Stimulated activated memory B cell treated with anti-CD40 and anti-IgM and Interleukin-4, amounts not matched to agents 10 μg/mL and 1 μg/mL and 100 μg/mL, for 72 hours (primary cell): ENCODE measurements around the gene TMEM123.

Experiments used
- ATAC-seq: fragments of 150-1000 bp; cut with Tn5 transposase; 2 replicates; pipeline ENCODE4 v1.10.0; 2021
- H3K27ac Mint-ChIP-seq: one replicate; pipeline ENCODE4 v1.8.0; 2022; ENCODE audit warnings: mild to moderate bottlenecking, mixed read lengths
- H3K27me3 Mint-ChIP-seq: one replicate; pipeline ENCODE4 v1.8.0; 2022; ENCODE audit warnings: mixed read lengths
- H3K36me3 Mint-ChIP-seq: one replicate; pipeline ENCODE4 v1.8.0; 2022; ENCODE audit warnings: mixed read lengths
- H3K4me1 Mint-ChIP-seq: one replicate; pipeline ENCODE4 v1.8.0; 2022; ENCODE audit warnings: mixed read lengths
- H3K4me3 Mint-ChIP-seq: one replicate; pipeline ENCODE4 v1.8.0; 2022; ENCODE audit warnings: mild to moderate bottlenecking, moderate library complexity, mixed read lengths
- H3K9me3 Mint-ChIP-seq: one replicate; pipeline ENCODE4 v1.8.0; 2022; ENCODE audit warnings: mixed read lengths

The TMEM123 gene

GRCh38 chr11:102464037-102464436, 11.5 kb upstream of the TMEM123 start:
- no peaks in the 10 kb centered on the region for H3K27me3 Mint-ChIP-seq
- H3K36me3 Mint-ChIP-seq = no peaks in the 10 kb centered on the region
- peaks cover 47% of the 10 kb centered on the region for H3K4me1 Mint-ChIP-seq
- H3K4me3 Mint-ChIP-seq = no peak overlapping the region
- no peaks in the 10 kb centered on the region for H3K9me3 Mint-ChIP-seq
- no peak for ATAC-seq
- no peak overlapping the region for H3K27ac Mint-ChIP-seq

DNA sequence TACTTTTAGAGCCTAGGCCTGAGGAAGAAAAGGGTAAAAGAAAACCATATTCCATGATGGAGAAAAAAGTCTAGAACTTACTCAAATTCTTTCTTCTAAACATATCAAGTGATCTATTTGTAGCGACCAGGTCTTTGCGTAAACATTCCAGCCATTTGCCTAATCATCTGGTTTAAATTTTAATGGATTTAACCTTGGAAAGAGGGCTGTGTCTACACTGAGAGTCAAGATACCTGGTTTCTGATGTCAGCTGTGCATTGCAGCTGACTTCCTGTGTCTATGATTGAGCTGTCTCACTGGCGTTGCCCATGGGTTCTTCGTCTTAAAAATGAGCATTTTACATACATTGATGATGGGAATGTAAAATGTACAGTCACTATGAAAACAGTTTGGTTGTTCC, 10.0 kb upstream of the TMEM123 start:
- H3K27ac Mint-ChIP-seq = no peak overlapping the region
- H3K36me3 Mint-ChIP-seq = no peaks in the 10 kb centered on the region
- H3K4me1 Mint-ChIP-seq = peaks cover 40% of the 10 kb centered on the region
- no peaks in the 10 kb centered on the region for H3K9me3 Mint-ChIP-seq
- H3K4me3 Mint-ChIP-seq = no peak overlapping the region
- no peaks in the 10 kb centered on the region for H3K27me3 Mint-ChIP-seq
- no peak for ATAC-seq

GRCh38 chr11:102459393-102459792, 6.8 kb upstream of the TMEM123 start:
- Mint-ChIP-seq H3K4me3 (no peak overlapping the region), H3K36me3 (no peaks in the 10 kb centered on the region), H3K9me3 (no peaks in the 10 kb centered on the region), H3K27me3 (no peaks in the 10 kb centered on the region), H3K27ac (peak overlapping the region; percentile 13), H3K4me1 (peaks cover 39% of the 10 kb centered on the region)
- peak; percentile 16 for ATAC-seq

GRCh38 chr11:102458548-102458947, 6.0 kb upstream of the TMEM123 start:
- H3K4me1 Mint-ChIP-seq = peaks cover 34% of the 10 kb centered on the region
- ATAC-seq = no peak
- H3K9me3 Mint-ChIP-seq = no peaks in the 10 kb centered on the region
- no peaks in the 10 kb centered on the region for H3K27me3 Mint-ChIP-seq
- no peak overlapping the region for H3K4me3 Mint-ChIP-seq
- no peak overlapping the region for H3K27ac Mint-ChIP-seq
- H3K36me3 Mint-ChIP-seq = no peaks in the 10 kb centered on the region

DNA sequence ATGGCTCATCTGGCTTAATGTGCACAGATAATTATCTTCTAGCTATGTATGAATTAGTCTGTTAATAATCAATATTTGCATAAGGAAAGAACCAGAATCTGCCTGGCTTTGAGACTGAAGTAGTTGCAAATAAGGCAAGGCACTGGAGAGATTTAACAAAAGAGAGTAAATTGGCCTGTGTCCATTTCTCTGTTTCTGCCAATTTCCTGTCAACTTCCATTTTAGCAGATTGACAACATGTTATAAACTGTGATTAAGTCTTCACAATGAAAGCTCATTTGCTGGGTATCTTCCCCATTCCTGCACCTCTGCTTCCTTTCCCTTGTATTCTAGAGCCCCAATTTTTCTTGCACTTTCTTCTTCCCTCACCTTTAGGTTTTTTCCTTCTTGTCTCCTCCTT, 5.3 kb upstream of the TMEM123 start:
- no peak for ATAC-seq
- no peaks in the 10 kb centered on the region for H3K27me3 Mint-ChIP-seq
- peaks cover 39% of the 10 kb centered on the region for H3K4me1 Mint-ChIP-seq
- H3K36me3 Mint-ChIP-seq = no peaks in the 10 kb centered on the region
- H3K27ac Mint-ChIP-seq = no peak overlapping the region
- H3K9me3 Mint-ChIP-seq = no peaks in the 10 kb centered on the region
- no peak overlapping the region for H3K4me3 Mint-ChIP-seq

DNA sequence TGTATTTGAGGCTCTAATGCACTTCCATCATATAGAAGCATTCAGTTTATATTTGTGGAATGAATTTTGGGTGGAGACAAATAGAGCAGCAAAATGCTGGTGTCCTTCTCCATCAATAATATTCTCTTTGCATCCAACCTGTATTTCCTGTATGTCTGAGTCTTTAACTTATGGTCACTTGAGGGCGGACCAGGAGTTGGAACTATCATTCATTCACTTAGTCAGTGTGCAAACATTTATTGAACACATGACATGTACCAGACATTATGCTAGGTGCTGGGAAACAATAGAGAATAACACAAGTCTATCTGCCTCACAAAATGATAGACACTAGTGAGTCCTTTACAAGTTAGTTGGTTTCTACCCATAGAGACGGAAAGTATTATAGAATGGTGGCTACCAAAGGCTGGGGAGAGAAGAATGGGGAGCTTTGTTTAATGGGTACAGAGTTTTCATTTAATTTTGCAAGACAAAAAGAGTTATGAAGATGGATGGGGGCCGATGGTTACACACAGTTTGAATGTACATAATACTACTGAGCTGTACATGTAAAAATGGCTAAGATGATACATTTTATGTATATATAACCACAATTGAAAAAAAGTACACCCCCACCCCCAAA, 4.6 kb upstream of the TMEM123 start:
- peaks cover 42% of the 10 kb centered on the region for H3K4me1 Mint-ChIP-seq
- H3K27me3 Mint-ChIP-seq = no peaks in the 10 kb centered on the region
- no peaks in the 10 kb centered on the region for H3K9me3 Mint-ChIP-seq
- no peak overlapping the region for H3K4me3 Mint-ChIP-seq
- no peak for ATAC-seq
- H3K27ac Mint-ChIP-seq = no peak overlapping the region
- no peaks in the 10 kb centered on the region for H3K36me3 Mint-ChIP-seq

DNA sequence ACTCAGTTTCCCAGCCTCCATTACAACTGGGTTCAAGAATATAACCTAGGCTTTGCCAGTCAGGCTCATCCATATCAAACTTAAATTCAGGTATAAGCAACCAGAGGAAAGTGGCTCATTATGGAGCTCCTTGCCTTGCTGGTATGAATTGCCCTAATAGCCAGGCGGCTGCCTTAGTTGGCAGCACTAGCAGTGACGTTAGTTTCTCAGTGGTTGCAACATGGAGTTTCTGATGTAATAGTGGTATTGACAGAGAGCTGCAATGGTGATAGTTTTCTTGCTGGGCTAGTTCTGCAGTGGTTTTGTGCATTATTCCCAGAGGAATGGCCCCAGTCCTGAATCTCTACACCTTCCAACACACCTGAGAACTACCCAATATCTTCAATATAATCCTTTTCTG, 3.8 kb upstream of the TMEM123 start:
- Mint-ChIP-seq H3K27ac (peak overlapping the region; percentile 58), H3K4me1 (peaks cover 43% of the 10 kb centered on the region), H3K36me3 (no peaks in the 10 kb centered on the region), H3K4me3 (no peak overlapping the region), H3K9me3 (no peaks in the 10 kb centered on the region), H3K27me3 (no peaks in the 10 kb centered on the region)
- ATAC-seq = no peak

DNA sequence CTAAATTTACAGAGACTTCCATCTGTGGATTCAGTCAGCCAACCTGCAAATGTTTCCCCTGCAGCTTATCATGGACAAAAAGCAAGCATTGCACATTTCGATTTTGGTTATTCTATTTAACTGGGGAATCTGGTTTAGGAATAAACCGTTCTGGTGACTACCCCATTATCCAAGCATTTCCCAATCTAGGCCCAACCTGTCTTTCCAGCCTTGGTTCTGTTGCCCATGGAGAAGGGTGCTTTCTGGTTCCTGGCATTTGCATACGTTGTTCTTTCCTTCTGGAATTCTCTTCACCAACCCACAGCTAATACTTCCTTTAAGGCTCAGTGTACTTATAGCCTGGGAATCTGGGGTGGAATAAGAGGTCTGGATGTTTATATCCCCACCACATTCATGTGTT, 1.4 kb upstream of the TMEM123 start:
- no peaks in the 10 kb centered on the region for H3K9me3 Mint-ChIP-seq
- H3K36me3 Mint-ChIP-seq = peaks cover 17% of the 10 kb centered on the region

GRCh38 chr11:102453302-102453695, 734 bp upstream of the TMEM123 start:
- H3K4me1 Mint-ChIP-seq = peaks cover 53% of the 10 kb centered on the region

More for the DNA sequence above, 1.4 kb upstream of the TMEM123 start:
- no peak for ATAC-seq
- Mint-ChIP-seq H3K27ac (no peak overlapping the region), H3K4me1 (peaks cover 52% of the 10 kb centered on the region), H3K27me3 (no peaks in the 10 kb centered on the region), H3K4me3 (no peak overlapping the region)

DNA sequence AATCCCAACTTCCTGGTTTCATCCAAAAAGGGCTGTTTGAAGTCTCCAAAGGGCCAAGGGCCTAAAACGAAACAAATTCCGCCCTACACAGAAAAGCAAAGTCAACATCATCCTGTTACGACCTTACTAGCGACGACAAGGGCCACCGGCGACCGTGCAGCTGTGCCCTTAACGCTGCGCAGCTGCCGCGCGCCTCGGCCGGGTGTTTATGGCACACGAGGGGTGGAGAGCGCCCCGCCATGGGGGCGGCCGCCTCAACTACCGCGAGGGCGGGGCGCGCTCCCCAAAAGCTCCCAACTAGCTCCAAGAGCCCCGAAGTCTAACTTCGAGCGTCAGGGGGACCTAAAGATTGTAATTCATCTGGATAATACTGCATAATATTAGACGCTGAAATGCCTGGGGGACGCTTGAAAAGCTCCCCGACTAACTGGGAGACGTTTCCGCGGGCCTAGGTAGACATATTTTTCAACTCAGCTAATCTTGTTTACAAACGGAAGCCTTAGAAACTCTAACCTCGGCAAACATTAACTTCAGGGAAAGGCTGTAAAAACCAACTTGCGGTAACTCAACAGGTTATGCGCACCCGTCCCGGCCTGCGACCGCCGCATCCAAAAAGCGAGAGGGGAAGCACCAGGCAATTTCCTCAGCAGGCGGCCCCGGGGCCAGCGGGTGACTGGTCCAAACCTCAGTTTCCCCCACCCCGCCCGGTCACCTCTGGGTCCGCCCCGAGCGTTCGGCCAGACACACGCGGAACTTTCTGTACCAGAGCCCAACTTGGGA, 694 bp downstream of the TMEM123 start:
- peaks cover 27% of the 10 kb centered on the region for H3K36me3 Mint-ChIP-seq
- peak; percentile 73 for ATAC-seq
- H3K27ac Mint-ChIP-seq = peak overlapping the region; percentile 93
- H3K4me3 Mint-ChIP-seq = peak overlapping the region; percentile 90
- H3K27me3 Mint-ChIP-seq = no peaks in the 10 kb centered on the region
- peaks cover 67% of the 10 kb centered on the region for H3K4me1 Mint-ChIP-seq
- no peaks in the 10 kb centered on the region for H3K9me3 Mint-ChIP-seq

More at GRCh38 chr11:102453302-102453695, 734 bp upstream of the TMEM123 start:
- Mint-ChIP-seq H3K4me3 (peak overlapping the region; percentile 90), H3K36me3 (peaks cover 17% of the 10 kb centered on the region), H3K27ac (peak overlapping the region; percentile 93), H3K9me3 (no peaks in the 10 kb centered on the region), H3K27me3 (no peaks in the 10 kb centered on the region)
- ATAC-seq = peak; percentile 2

DNA sequence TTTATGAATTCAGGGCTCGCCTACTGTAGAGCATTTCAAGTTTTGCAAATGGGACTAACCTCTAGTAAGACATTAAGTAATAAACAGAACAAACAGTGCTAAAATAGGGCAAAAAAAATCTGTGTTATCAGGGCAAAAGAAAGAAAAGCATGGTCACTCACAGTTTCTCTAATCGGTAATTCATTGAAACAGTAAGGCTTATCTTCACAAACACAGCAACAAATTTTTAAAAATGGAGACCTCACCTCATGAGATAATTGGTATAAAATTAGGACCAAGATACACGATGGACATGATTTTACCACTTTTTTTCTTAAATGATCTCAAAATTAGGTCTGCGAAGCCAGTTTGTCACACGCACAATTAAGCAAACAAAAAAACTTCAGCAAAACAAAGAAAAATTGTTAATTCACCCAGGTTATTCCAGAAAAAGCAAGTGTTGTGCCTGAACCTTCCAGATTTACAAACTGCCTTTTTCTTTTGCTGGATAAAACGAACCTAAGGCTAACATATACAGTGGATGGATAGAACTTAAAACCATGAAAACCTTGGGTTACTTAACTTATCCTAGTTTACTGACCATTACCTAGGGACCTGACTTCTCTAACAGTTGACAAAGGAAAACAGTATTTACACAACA, 1.4 kb downstream of the TMEM123 start:
- Mint-ChIP-seq H3K36me3 (peaks cover 35% of the 10 kb centered on the region), H3K27me3 (no peaks in the 10 kb centered on the region), H3K4me3 (peak overlapping the region; percentile 90), H3K4me1 (peaks cover 75% of the 10 kb centered on the region), H3K9me3 (no peaks in the 10 kb centered on the region), H3K27ac (peak overlapping the region; percentile 93)
- no peak for ATAC-seq

- Mint-ChIP-seq H3K27me3 (no peaks in the 10 kb centered on the region), H3K9me3 (no peaks in the 10 kb centered on the region), H3K27ac (peak overlapping the region; percentile 93), H3K4me3 (peak overlapping the region; percentile 90), H3K4me1 (peaks cover 73% of the 10 kb centered on the region), H3K36me3 (peaks cover 47% of the 10 kb centered on the region)
- no peak for ATAC-seq
Measured at GRCh38 chr11:102449651-102450570, 2.7 kb downstream of the TMEM123 start.

DNA sequence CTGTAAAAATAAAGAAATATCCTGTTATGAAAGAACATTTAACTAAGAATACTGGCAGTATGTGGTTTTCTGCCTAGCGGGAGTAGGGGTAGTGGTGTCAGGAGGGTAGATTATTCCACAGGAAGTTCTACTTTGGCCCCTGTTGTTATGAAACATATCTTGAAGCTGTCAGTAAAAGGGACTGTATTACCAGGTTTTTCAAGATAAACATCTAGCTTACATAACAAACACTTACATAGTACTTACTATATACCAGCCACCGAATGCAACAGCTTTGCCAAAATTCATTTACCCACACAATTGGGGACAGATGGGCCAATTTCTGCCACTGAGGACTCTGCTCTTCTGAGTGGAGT, 3.7 kb downstream of the TMEM123 start:
- H3K4me3 Mint-ChIP-seq = no peak overlapping the region
- H3K9me3 Mint-ChIP-seq = no peaks in the 10 kb centered on the region
- H3K4me1 Mint-ChIP-seq = peaks cover 75% of the 10 kb centered on the region
- peaks cover 56% of the 10 kb centered on the region for H3K36me3 Mint-ChIP-seq
- H3K27me3 Mint-ChIP-seq = no peaks in the 10 kb centered on the region
- no peak overlapping the region for H3K27ac Mint-ChIP-seq
- ATAC-seq = no peak

GRCh38 chr11:102447941-102448868, 4.4 kb downstream of the TMEM123 start:
- Mint-ChIP-seq H3K9me3 (no peaks in the 10 kb centered on the region), H3K27ac (peak overlapping the region; percentile 37), H3K36me3 (peaks cover 63% of the 10 kb centered on the region), H3K27me3 (no peaks in the 10 kb centered on the region), H3K4me1 (peaks cover 80% of the 10 kb centered on the region), H3K4me3 (no peak overlapping the region)
- ATAC-seq = no peak
